Stimulated activated CD8-positive, alpha-beta memory T cell treated with anti-CD3 and anti-CD28 coated beads, Interleukin-4, amount 100 ng/mL, for 4 hours (primary cell): ENCODE data around the gene GTPBP1.

ENCODE experiments used
- DNase-seq, 2 donors: peaks; one replicate each; pipeline ENCODE4 v3.0.0-alpha.2; 2020; ENCODE audit warnings: low read depth in 2 of 2, low spot score in 1 of 2

GTPBP1 gene

GRCh38 chr22:38705235-38706100, at the start of gene GTPBP1:
Gene GTPBP1, plus strand, starts transcription at chr22:38705944. Its CDS starts 12 bp downstream, at chr22:38705956.
- DNase-seq, result peak; percentile 90 to 92

GRCh38 chr22:38656256-38657044, 49.3 kb upstream of the GTPBP1 start, which contains the start of the genes CBY1 and FAM227A:
Gene CBY1, plus strand, starts transcription at chr22:38656638. Its CDS starts 11,417 bp downstream, at chr22:38668055.
Gene FAM227A, minus strand, starts transcription at chr22:38656392. Its CDS starts 6,224 bp downstream, at chr22:38650168.
- peak; percentile 68 to 70 for DNase-seq

GRCh38 chr22:38657045-38657909, 48.5 kb upstream of the GTPBP1 start:
- no peak for DNase-seq

DNA sequence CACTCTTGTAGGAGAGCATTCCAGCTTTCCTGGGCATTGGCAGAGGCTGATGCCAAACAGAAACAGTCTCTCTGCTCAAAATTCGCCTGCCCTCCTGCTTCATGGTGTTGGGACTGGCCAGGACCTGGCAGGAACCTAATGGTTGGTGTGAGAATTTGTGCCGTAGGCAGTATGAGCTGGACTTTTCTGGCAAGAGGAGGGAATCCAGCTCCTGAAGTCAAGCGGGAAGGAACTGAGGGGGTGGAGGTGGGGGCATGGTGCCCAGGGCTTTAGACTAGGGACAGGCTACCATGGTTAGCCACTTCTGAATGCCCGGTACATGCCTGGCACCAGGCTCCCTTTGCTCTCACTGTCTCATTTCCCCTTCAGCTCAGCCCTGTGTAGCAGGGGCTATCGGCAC, 30.9 kb upstream of the GTPBP1 start:
- no peak for DNase-seq

DNA sequence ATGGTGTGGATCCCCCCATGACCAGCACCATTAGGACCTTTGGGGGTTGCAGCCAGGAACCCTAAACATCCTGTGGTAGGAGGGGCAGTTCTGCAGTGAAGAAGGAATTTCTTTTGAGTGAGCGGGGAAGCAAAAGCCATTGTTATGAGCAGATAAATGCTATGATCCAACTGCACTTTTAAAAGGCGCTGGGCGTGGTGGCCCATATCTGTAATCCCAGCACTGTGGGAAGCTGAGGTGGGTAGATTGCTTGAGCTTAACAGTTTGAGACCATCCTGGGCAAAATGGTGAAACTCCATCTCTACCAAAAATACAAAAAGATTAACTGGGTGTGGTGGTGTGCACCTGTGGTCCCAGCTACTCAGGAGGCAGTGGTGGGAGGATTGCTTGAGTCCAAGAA, 29.9 kb upstream of the GTPBP1 start:
- DNase-seq, result no peak

DNA sequence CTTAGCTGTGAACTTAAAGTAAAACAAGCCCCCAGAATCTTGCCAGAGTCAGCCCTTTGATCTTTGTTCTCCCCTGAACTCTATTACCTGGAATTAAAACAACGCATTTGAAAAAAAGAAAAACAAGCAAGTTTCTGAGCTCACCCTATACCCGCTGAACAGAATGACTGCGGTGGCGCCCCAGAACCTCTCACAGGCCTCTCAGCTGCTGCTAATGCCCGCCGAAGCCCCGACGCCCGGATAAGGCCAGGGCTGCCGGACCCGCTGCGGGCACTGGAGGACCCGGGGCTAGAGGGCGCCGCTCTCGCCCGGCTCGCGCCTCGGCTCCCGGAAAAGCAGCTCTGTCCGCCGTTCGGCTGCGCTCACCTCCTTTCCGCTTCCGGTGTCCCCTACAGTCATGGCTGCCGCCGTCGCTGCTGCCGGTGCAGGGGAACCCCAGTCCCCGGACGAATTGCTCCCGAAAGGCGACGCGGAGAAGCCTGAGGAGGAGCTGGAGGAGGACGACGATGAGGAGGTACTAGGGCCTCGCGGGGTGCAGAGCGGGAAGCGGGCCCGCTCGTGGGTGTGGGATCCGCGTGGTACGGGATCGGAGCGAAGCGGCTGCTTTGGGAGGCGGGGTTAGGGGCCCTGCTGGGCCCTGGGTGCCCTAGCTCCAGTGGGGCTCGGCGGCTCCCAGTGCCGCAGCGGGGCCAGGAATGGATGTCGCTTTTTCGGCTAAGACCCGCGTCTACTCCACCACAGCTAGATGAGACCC, 24.0 kb upstream of the GTPBP1 start, which contains the start of gene TOMM22:
Gene TOMM22 (plus strand): TSS at position 376 of the 754 bp plus-strand sequence. CDS start 22 bp downstream, at position 398.
- peak; percentile 55 to 71 for DNase-seq

DNA sequence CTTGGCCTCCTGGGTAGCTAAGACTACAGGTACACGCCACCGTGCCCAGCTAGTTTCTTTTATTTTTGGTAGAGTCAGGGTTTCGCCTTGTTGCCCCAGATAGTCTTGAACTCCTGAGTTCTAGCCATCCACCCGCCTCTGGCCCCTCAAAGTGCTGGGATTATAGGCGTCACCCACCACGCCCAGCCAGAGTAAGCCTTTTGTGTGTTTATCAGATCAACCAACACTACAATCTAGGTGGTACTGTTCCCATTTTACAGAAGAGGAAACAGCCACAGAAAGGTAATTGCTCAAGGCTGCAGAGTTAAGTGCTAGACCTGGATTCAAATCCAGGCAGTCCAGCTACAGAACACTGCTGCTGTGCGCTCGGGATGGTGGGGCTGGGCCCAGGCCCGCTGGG, 20.8 kb upstream of the GTPBP1 start:
- no peak for DNase-seq

DNA sequence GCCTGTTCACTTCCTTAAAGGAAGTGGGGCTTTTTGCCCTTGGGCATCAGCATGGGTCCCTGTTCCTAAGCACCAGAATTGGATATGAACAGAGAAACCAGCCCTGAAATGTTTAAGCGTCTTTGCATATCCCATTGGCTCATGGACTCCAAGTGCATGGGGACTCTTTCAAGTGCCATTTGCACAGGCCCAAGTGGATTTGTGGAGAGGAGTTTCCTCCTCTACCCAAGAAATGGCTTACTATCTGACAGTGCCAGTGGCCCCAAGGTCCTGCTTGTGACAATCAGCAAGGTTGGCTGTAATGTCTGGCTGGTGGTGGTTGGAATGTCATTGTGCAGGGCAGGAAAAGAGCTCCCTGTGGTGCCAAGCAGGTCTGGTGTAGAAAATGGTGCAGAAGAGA, 20.0 kb upstream of the GTPBP1 start:
- no peak for DNase-seq

- no peak for DNase-seq
Measured at GRCh38 chr22:38689651-38690050, 16.1 kb upstream of the GTPBP1 start.

DNA sequence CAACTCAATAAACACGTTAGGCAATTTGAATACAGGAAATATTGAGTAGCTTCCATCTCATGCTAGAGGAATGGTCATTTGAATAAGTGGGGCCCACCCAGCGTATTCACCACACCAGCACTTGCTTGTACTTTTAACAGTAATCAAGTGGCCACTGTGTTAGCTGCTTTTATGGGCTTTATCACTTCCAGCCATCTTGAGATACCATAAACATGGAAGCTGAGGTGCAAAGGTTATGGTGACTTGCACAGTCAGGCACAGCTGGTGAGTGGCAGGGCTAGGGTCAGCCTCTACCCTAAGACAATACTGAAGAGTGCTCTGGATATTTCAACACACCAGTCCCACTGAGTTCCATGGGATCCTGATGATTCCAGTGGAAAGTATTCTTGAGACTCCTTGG, 11.7 kb upstream of the GTPBP1 start:
- DNase-seq, result no peak

GRCh38 chr22:38694940-38695339, 10.8 kb upstream of the GTPBP1 start:
- DNase-seq, result no peak

GRCh38 chr22:38696606-38697424, 8.9 kb upstream of the GTPBP1 start:
- DNase-seq, result no peak

GRCh38 chr22:38697425-38698089, 8.2 kb upstream of the GTPBP1 start:
- DNase-seq, result no peak

DNA sequence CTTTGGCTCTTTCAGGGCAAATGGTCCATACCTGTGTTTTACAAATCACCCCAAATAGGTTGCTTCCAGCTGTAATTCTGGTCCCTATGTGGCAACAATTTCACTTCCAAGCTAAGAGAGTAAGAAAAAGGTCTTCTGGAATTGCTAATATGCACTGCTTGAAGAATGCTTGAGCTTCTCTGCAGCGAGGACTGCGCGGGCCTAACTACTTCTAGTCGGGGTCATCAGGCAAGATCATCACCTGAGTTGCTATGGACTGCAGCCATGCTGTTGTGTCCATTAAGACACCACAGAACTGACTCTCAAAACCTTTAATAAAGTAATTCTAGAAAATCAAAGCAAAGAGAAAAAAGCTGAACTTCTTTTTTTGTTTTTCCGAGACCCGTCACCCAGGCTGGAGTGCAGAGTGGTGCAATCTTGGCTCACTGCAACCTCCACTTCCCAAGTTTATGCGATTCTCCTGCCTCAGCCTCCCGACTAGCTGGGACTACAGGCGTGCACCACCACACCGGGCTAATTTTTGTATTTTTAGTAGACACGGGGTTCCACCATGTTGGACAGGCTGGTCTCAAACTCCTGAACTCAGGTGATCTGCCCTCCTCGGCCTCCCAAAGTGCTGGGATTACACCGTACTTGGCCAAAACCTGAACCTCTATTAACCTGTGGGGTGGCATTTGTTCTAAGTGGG, 7.2 kb upstream of the GTPBP1 start:
- no peak for DNase-seq

GRCh38 chr22:38699143-38699542, 6.6 kb upstream of the GTPBP1 start:
- no peak for DNase-seq

GRCh38 chr22:38699784-38700183, 6.0 kb upstream of the GTPBP1 start:
- no peak for DNase-seq

DNA sequence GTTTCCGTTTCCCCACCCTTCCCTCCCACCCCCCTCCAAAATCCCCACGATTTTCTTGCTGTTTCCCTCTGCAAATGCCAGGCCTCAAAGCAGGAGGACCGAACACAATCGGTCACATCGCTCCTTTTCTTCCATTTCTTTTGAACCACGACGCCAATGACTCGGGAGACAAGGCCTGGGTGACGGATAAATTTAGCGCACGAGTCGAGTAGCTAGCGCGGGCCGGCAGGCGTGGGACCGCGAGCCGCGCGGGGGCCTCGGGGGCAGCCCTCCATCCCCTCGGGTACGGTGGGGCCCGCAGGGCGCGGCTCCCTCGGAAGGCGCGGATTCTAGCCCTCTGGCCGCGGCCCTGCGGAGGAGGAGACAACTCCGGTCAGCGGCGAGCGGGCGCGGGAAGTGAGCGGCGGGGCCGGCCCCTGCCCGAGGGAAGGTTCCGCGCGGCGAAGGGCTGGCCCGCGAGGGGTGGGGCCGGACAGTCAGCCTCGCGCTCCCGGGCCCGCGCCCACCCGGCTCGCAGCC, 5.4 kb upstream of the GTPBP1 start:
- DNase-seq, result no peak
